ENCODE measurements around the gene KRT35. TPM values are rescaled to one million over a fixed set of nuclear protein-coding genes. Genes with fewer than 3 reads are reported as not detected.

KRT35 gene
- total and polyA plus RNA-seq, 12 donors = not detected

Small RNA genes within 50 kb of the gene (microRNA-seq; reads per million reads assigned to microRNA genes)
- gene MIR6510 = 0 reads per million in 3 donors

Small RNA genes within 50 kb of the gene (small RNA-seq; reads per million reads assigned to genes)
- gene RNU2-32P = 0 to 0.12 reads per million in 2 donors

Other genes starting within 250 kb of the KRT35 start
- gene KRTAP9-3, start 248.7 kb downstream of the KRT35 start, total RNA-seq = not detected
- not detected for gene KRTAP9-3, start 248.7 kb downstream of the KRT35 start, polyA plus RNA-seq
- gene KRTAP9-8, start 243.2 kb downstream of the KRT35 start, total RNA-seq = not detected
- gene KRTAP9-8, start 243.2 kb downstream of the KRT35 start, polyA plus RNA-seq = not detected
- gene KRTAP9-4, start 231.5 kb downstream of the KRT35 start, total RNA-seq = not detected
- gene KRTAP9-4, start 231.5 kb downstream of the KRT35 start, polyA plus RNA-seq = not detected
- not detected for gene KRTAP9-9, start 225.8 kb downstream of the KRT35 start, total RNA-seq
- not detected for gene KRTAP9-9, start 225.8 kb downstream of the KRT35 start, polyA plus RNA-seq
- not detected for gene KRTAP9-6, start 215.8 kb downstream of the KRT35 start, total RNA-seq
- gene KRTAP9-6, start 215.8 kb downstream of the KRT35 start, polyA plus RNA-seq = not detected
- not detected for gene KRTAP9-7, start 205.5 kb downstream of the KRT35 start, total RNA-seq
- not detected for gene KRTAP9-7, start 205.5 kb downstream of the KRT35 start, polyA plus RNA-seq
- not detected for gene KRTAP29-1, start 178.3 kb downstream of the KRT35 start, total RNA-seq
- gene KRTAP29-1, start 178.3 kb downstream of the KRT35 start, polyA plus RNA-seq = not detected
- gene KRTAP16-1, start 171.8 kb downstream of the KRT35 start, total RNA-seq = not detected
- not detected for gene KRTAP16-1, start 171.8 kb downstream of the KRT35 start, polyA plus RNA-seq
- gene KRTAP17-1, start 165.4 kb downstream of the KRT35 start, total RNA-seq = not detected
- not detected for gene KRTAP17-1, start 165.4 kb downstream of the KRT35 start, polyA plus RNA-seq
- gene KRT33A, start 130.3 kb downstream of the KRT35 start, total RNA-seq = not detected
- gene KRT33A, start 130.3 kb downstream of the KRT35 start, polyA plus RNA-seq = not detected
- not detected for gene KRT33B, start 111.3 kb downstream of the KRT35 start, total RNA-seq
- not detected for gene KRT33B, start 111.3 kb downstream of the KRT35 start, polyA plus RNA-seq
- not detected for gene KRT34, start 98.8 kb downstream of the KRT35 start, total RNA-seq
- not detected for gene KRT34, start 98.8 kb downstream of the KRT35 start, polyA plus RNA-seq
- gene KRT31, start 83.5 kb downstream of the KRT35 start, total RNA-seq = not detected
- gene KRT31, start 83.5 kb downstream of the KRT35 start, polyA plus RNA-seq = not detected
- not detected for gene KRT37, start 56.6 kb downstream of the KRT35 start, total RNA-seq
- gene KRT37, start 56.6 kb downstream of the KRT35 start, polyA plus RNA-seq = not detected
- gene KRT38, start 40.2 kb downstream of the KRT35 start, total RNA-seq = not detected
- not detected for gene KRT38, start 40.2 kb downstream of the KRT35 start, polyA plus RNA-seq
- not detected for gene KRT32, start 13.8 kb downstream of the KRT35 start, total RNA-seq
- not detected for gene KRT32, start 13.8 kb downstream of the KRT35 start, polyA plus RNA-seq
- under 1 TPM in 1 of 9 donors, not detected in 8; 0.28 TPM for gene KRT36, start 8.8 kb upstream of the KRT35 start, total RNA-seq
- not detected for gene KRT36, start 8.8 kb upstream of the KRT35 start, polyA plus RNA-seq
- 1 to 10 TPM in 1 of 9 donors, under 1 TPM in 2, not detected in 6; 0.54 to 3.5 (median 0.83) TPM for gene KRT13, start 24.5 kb upstream of the KRT35 start, total RNA-seq
- gene KRT13, start 24.5 kb upstream of the KRT35 start, polyA plus RNA-seq = 10 to 100 TPM in 2 of 3 donors, not detected in 1; 18.6 to 20.0 TPM
- under 1 TPM in 2 of 9 donors, not detected in 7; 0.18 to 0.25 TPM for gene KRT15, start 37.7 kb upstream of the KRT35 start, total RNA-seq
- under 1 TPM in 2 of 3 donors, not detected in 1; 0.64 to 0.88 TPM for gene KRT15, start 37.7 kb upstream of the KRT35 start, polyA plus RNA-seq
- 10 to 100 TPM in 3 of 9 donors, 1 to 10 TPM in 6; 1.1 to 30.1 (median 4.6) TPM for gene KRT19, start 47.2 kb upstream of the KRT35 start, total RNA-seq
- gene KRT19, start 47.2 kb upstream of the KRT35 start, polyA plus RNA-seq = 10 to 100 TPM in 2 of 3 donors, 1 to 10 TPM in 1; 3.2 to 49.1 (median 26.1) TPM
- gene KRT9, start 90.9 kb upstream of the KRT35 start, total RNA-seq = under 1 TPM in 2 of 9 donors, not detected in 7; 0.14 to 0.32 TPM
- gene KRT9, start 90.9 kb upstream of the KRT35 start, polyA plus RNA-seq = 1 to 10 TPM in 1 of 3 donors, under 1 TPM in 1, not detected in 1; 0.61 to 2.1 TPM
- gene KRT14, start 105.7 kb upstream of the KRT35 start, total RNA-seq = under 1 TPM in 1 of 9 donors, not detected in 8; 0.35 TPM
- 1 to 10 TPM in 1 of 3 donors, not detected in 2; 1.2 TPM for gene KRT14, start 105.7 kb upstream of the KRT35 start, polyA plus RNA-seq
- 1 to 10 TPM in 2 of 9 donors, under 1 TPM in 5, not detected in 2; 0.18 to 3.0 (median 0.53) TPM for gene KRT16, start 131.6 kb upstream of the KRT35 start, total RNA-seq
- gene KRT16, start 131.6 kb upstream of the KRT35 start, polyA plus RNA-seq = 1 to 10 TPM in 2 of 3 donors, not detected in 1; 2.6 to 4.5 TPM
- gene KRT17, start 143.4 kb upstream of the KRT35 start, total RNA-seq = under 1 TPM in 3 of 9 donors, not detected in 6; 0.39 to 0.55 (median 0.55) TPM
- 1 to 10 TPM in 1 of 3 donors, under 1 TPM in 1, not detected in 1; 0.97 to 1.3 TPM for gene KRT17, start 143.4 kb upstream of the KRT35 start, polyA plus RNA-seq
- gene EIF1, start 207.7 kb upstream of the KRT35 start, total RNA-seq = 1,000 to 10,000 TPM in 1 of 9 donors, 100 to 1,000 TPM in 8; 105 to 1,189 (median 176) TPM
- gene EIF1, start 207.7 kb upstream of the KRT35 start, polyA plus RNA-seq = 1,000 to 10,000 TPM in 1 of 3 donors, 100 to 1,000 TPM in 2; 269 to 1,002 (median 614) TPM
- not detected for gene GAST, start 231.2 kb upstream of the KRT35 start, total RNA-seq
- not detected for gene GAST, start 231.2 kb upstream of the KRT35 start, polyA plus RNA-seq